OCI-LY7 (cell line): Measurements from ENCODE around the gene ANKRD63. TPM values are rescaled to one million over a fixed set of nuclear protein-coding genes. Genes with fewer than 3 reads are reported as not detected.

Experiments
- BruUV-seq: library from RNA; stranded (reverse); fragments of 400-500 nt; replicated peaks from 2 replicates; lab custom pipeline; 2021; lab: Mats Ljungman, UMichigan
- CTCF ChIA-PET: fragments of 300-600 bp; sonication (Branson Sonifier 250); formaldehyde crosslinking; loops from one replicate; lab custom pipeline; 2022; ENCODE audit warnings: antibody characterized with exemption; ENCODE audit not compliant: unreplicated experiment; lab: Charles Lee
- POLR2A ChIA-PET: fragments of 300-600 bp; sonication (Branson Sonifier 250); formaldehyde crosslinking; loops from one replicate; lab custom pipeline; 2022; ENCODE audit warnings: antibody characterized with exemption; lab: Charles Lee
- DNase-seq: peaks from one replicate; pipeline ENCODE4 v3.0.0-alpha.2; 2015; ENCODE audit warnings: low spot score
- H2AFZ ChIP-seq: fragments of 200-600 bp; sonication (generic), shearing (Covaris generic); 2 replicates; pipeline ENCODE4 v1.6.1; 2014; ENCODE audit warnings: mild to moderate bottlenecking, antibody characterized with exemption, low read length, moderate library complexity
- H3K27ac ChIP-seq: fragments of 200-600 bp; sonication (generic); 2 replicates; pipeline ENCODE4 v1.5.1; 2014; ENCODE audit warnings: mixed run types, low read depth, mild to moderate bottlenecking, moderate library complexity, low read length, inconsistent platforms; ENCODE audit not compliant: poor library complexity, severe bottlenecking
- H3K36me3 ChIP-seq: fragments of 200-600 bp; sonication (generic); 2 replicates; pipeline ENCODE4 v1.6.1; 2014; ENCODE audit warnings: mild to moderate bottlenecking, antibody characterized with exemption, low read length, moderate library complexity, mixed read lengths; ENCODE audit not compliant: insufficient read depth
- H3K4me1 ChIP-seq: fragments of 200-600 bp; sonication (generic); 2 replicates; pipeline ENCODE4 v1.5.1; 2014; ENCODE audit warnings: mild to moderate bottlenecking, low read length; ENCODE audit not compliant: insufficient read depth, poor library complexity, severe bottlenecking
- H3K4me2 ChIP-seq: fragments of 200-600 bp; sonication (generic); 2 replicates; pipeline ENCODE4 v1.6.1; 2014; ENCODE audit warnings: mild to moderate bottlenecking, low read length
- H3K4me3 ChIP-seq: fragments of 200-600 bp; sonication (generic); 2 replicates; pipeline ENCODE4 v1.5.1; 2014; ENCODE audit warnings: mild to moderate bottlenecking, low read depth, low read length; ENCODE audit not compliant: poor library complexity, severe bottlenecking
- H3K79me2 ChIP-seq: fragments of 200-600 bp; sonication (generic); 2 replicates; pipeline ENCODE4 v1.6.1; 2016; ENCODE audit warnings: low read depth, mild to moderate bottlenecking, low read length, moderate library complexity, mixed read lengths; ENCODE audit not compliant: insufficient read depth
- H3K9me2 ChIP-seq: fragments of 200-600 bp; sonication (generic); 2 replicates; pipeline ENCODE4 v1.6.1; 2016; ENCODE audit warnings: mild to moderate bottlenecking, low read length, mixed read lengths; ENCODE audit not compliant: insufficient read depth
- H3K9me3 ChIP-seq: fragments of 200-600 bp; sonication (generic); 2 replicates; pipeline ENCODE4 v1.6.1; 2014; ENCODE audit warnings: mild to moderate bottlenecking, mixed run types, low read length, mixed read lengths
- H4K20me1 ChIP-seq: fragments of 200-600 bp; sonication (generic); 2 replicates; pipeline ENCODE4 v1.6.1; 2014; ENCODE audit warnings: mild to moderate bottlenecking, antibody characterized with exemption, low read length, moderate library complexity, mixed read lengths; ENCODE audit not compliant: insufficient read depth
- CTCF ChIP-seq: fragments of 200-600 bp; sonication (generic); conservative IDR thresholded peaks from 2 replicates; pipeline ENCODE4 v1.5.1; 2014; ENCODE audit warnings: mild to moderate bottlenecking, antibody characterized with exemption, low read length, moderate library complexity, mixed read lengths
- EZH2phosphoT487 ChIP-seq: fragments of 200-600 bp; sonication (generic); IDR thresholded peaks from 2 replicates; pipeline ENCODE4 v1.6.1; 2018; ENCODE audit warnings: low read depth, borderline replicate concordance, mild to moderate bottlenecking, mixed run types, antibody characterized with exemption, low read length, moderate library complexity, mixed read lengths
- intact Hi-C: fragments of 100-400 bp; cut with micrococcal nuclease; formaldehyde crosslinking; loops from one replicate; pipeline ENCODE4 v1.10.0; 2022; ENCODE audit not compliant: unreplicated experiment
- total RNA-seq, 2 experiments: library from RNA; depleted of rRNA in 1 of 2; stranded (reverse); fragments of >200 nt in 1 of 2; shearing (Covaris generic) in 1 of 2; gene quantifications; 2 replicates each; pipeline ENCODE4 v1.2.3, GENCODE V29; 2014 to 2022

ANKRD63 gene
- total RNA-seq, 2 experiments from 2014 or later, result not detected

GRCh38 chr15:40259021-40259420 lies 23.8 kb downstream of the ANKRD63 start:
- Histone ChIP-seq H2AFZ (no peak overlapping the region), H3K4me2 (no peak overlapping the region), H3K4me3 (no peak overlapping the region), H3K79me2 (no peaks in the 10 kb centered on the region), H3K9me2 (no peaks in the 10 kb centered on the region), H3K4me1 (no peaks in the 10 kb centered on the region), H3K9me3 (no peaks in the 10 kb centered on the region), H4K20me1 (no peaks in the 10 kb centered on the region), H3K27ac (no peak overlapping the region), H3K36me3 (no peaks in the 10 kb centered on the region)
- TF ChIP-seq CTCF (no peak), EZH2phosphoT487 (no peak)
- POLR2A ChIA-PET, result no interaction called here
- CTCF ChIA-PET, result no interaction called here
- no peak for DNase-seq
- no TSS peak for BruUV-seq
- intact Hi-C loops, result no loop called here

- ChIA-PET POLR2A (no interaction called here), CTCF (no interaction called here)
- Histone ChIP-seq H2AFZ (no peak overlapping the region), H3K79me2 (no peaks in the 10 kb centered on the region), H4K20me1 (no peaks in the 10 kb centered on the region), H3K4me1 (no peaks in the 10 kb centered on the region), H3K36me3 (no peaks in the 10 kb centered on the region), H3K4me2 (no peak overlapping the region), H3K9me3 (no peaks in the 10 kb centered on the region), H3K4me3 (no peak overlapping the region), H3K27ac (no peak overlapping the region), H3K9me2 (no peaks in the 10 kb centered on the region)
- no TSS peak for BruUV-seq
- intact Hi-C loops, result no loop called here
- DNase-seq, result no peak
- no peak for TF ChIP-seq CTCF
- TF ChIP-seq EZH2phosphoT487, result no peak
Observed at GRCh38 chr15:40258544-40258943, 24.3 kb downstream of the ANKRD63 start.

- intact Hi-C loops, result no loop called here
- no peak for TF ChIP-seq EZH2phosphoT487
- TF ChIP-seq CTCF, result no peak
- CTCF ChIA-PET, result no interaction called here
- Histone ChIP-seq H3K36me3 (no peaks in the 10 kb centered on the region), H3K4me3 (no peak overlapping the region), H3K79me2 (no peaks in the 10 kb centered on the region), H4K20me1 (no peaks in the 10 kb centered on the region), H2AFZ (no peak overlapping the region), H3K27ac (no peak overlapping the region), H3K4me2 (no peak overlapping the region), H3K9me3 (no peaks in the 10 kb centered on the region), H3K9me2 (no peaks in the 10 kb centered on the region), H3K4me1 (no peaks in the 10 kb centered on the region)
- no peak for DNase-seq
- BruUV-seq, result no TSS peak
- POLR2A ChIA-PET, result no interaction called here
Observed at GRCh38 chr15:40257656-40258450, 25.0 kb downstream of the ANKRD63 start.
